Activated naive CD8-positive, alpha-beta T cell treated with anti-CD3 and anti-CD28 coated beads for 36 hours (primary cell): Measurements from ENCODE around the gene CDC25C. TPM values are rescaled to one million over a fixed set of nuclear protein-coding genes. Genes with fewer than 3 reads are reported as not detected.

ENCODE experiments used
- DNase-seq: peaks from one replicate; pipeline ENCODE4 v3.0.0; 2021
- H3K27ac Mint-ChIP-seq: one replicate; pipeline ENCODE4 v1.8.0; 2022; ENCODE audit warnings: mild to moderate bottlenecking, moderate library complexity, mixed read lengths
- H3K27me3 Mint-ChIP-seq: one replicate; pipeline ENCODE4 v1.8.0; 2022; ENCODE audit warnings: mild to moderate bottlenecking, mixed read lengths
- H3K36me3 Mint-ChIP-seq: one replicate; pipeline ENCODE4 v1.8.0; 2021; ENCODE audit warnings: mild to moderate bottlenecking, mixed read lengths
- H3K4me1 Mint-ChIP-seq: one replicate; pipeline ENCODE4 v1.8.0; 2021; ENCODE audit warnings: mixed read lengths
- H3K4me3 Mint-ChIP-seq: one replicate; pipeline ENCODE4 v1.8.0; 2022; ENCODE audit warnings: mild to moderate bottlenecking, moderate library complexity, mixed read lengths
- H3K9me3 Mint-ChIP-seq: one replicate; pipeline ENCODE4 v1.8.0; 2022; ENCODE audit warnings: mixed read lengths
- total RNA-seq, 2 experiments: library from RNA; stranded (reverse); gene quantifications; one replicate each; pipeline ENCODE4 v1.2.3, GENCODE V29; 2021

The CDC25C gene
- 1 to 10 TPM; 8.4 to 8.7 TPM for total RNA-seq

- Mint-ChIP-seq H3K9me3 (no peaks in the 10 kb centered on the region), H3K4me1 (peaks cover 13% of the 10 kb centered on the region), H3K36me3 (no peaks in the 10 kb centered on the region), H3K4me3 (peak within 1 kb of the TSS; percentile 96), H3K27ac (peak within 1 kb of the TSS; percentile 81), H3K27me3 (no peaks in the 10 kb centered on the region)
- DNase-seq = peak; percentile 97
Observed at GRCh38 chr5:138331449-138332368, at the start of gene CDC25C. TSS of gene CDC25C (minus strand) at chr5:138331804. CDS start at chr5:138331180, 624 bp downstream.

- no peak for DNase-seq
- H3K27me3 Mint-ChIP-seq = no peaks in the 10 kb centered on the region
- H3K27ac Mint-ChIP-seq = no peak overlapping the region
- peaks cover 24% of the 10 kb centered on the region for H3K4me1 Mint-ChIP-seq
- H3K4me3 Mint-ChIP-seq = no peak overlapping the region
- H3K9me3 Mint-ChIP-seq = no peaks in the 10 kb centered on the region
- H3K36me3 Mint-ChIP-seq = no peaks in the 10 kb centered on the region
Observed at GRCh38 chr5:138372653-138373052, 41.0 kb upstream of the CDC25C start.

GRCh38 chr5:138372225-138372624 is 40.6 kb upstream of the CDC25C start:
- Mint-ChIP-seq H3K27ac (no peak overlapping the region), H3K9me3 (no peaks in the 10 kb centered on the region), H3K27me3 (no peaks in the 10 kb centered on the region), H3K4me3 (no peak overlapping the region), H3K36me3 (no peaks in the 10 kb centered on the region), H3K4me1 (peaks cover 24% of the 10 kb centered on the region)
- no peak for DNase-seq

- no peak overlapping the region for H3K27ac Mint-ChIP-seq
- H3K27me3 Mint-ChIP-seq = no peaks in the 10 kb centered on the region
- no peaks in the 10 kb centered on the region for H3K36me3 Mint-ChIP-seq
- peaks cover 31% of the 10 kb centered on the region for H3K4me1 Mint-ChIP-seq
- no peak overlapping the region for H3K4me3 Mint-ChIP-seq
- no peak for DNase-seq
- no peaks in the 10 kb centered on the region for H3K9me3 Mint-ChIP-seq
Observed at GRCh38 chr5:138371454-138371853, 39.9 kb upstream of the CDC25C start.

- H3K36me3 Mint-ChIP-seq = no peaks in the 10 kb centered on the region
- H3K27me3 Mint-ChIP-seq = no peaks in the 10 kb centered on the region
- H3K4me3 Mint-ChIP-seq = no peak overlapping the region
- no peak for DNase-seq
- H3K4me1 Mint-ChIP-seq = peaks cover 31% of the 10 kb centered on the region
- H3K27ac Mint-ChIP-seq = no peak overlapping the region
- no peaks in the 10 kb centered on the region for H3K9me3 Mint-ChIP-seq
Observed at GRCh38 chr5:138370537-138370936, 38.9 kb upstream of the CDC25C start.

- H3K9me3 Mint-ChIP-seq = no peaks in the 10 kb centered on the region
- peak overlapping the region; percentile 4 for H3K27ac Mint-ChIP-seq
- H3K27me3 Mint-ChIP-seq = no peaks in the 10 kb centered on the region
- peaks cover 31% of the 10 kb centered on the region for H3K4me1 Mint-ChIP-seq
- DNase-seq = no peak
- no peaks in the 10 kb centered on the region for H3K36me3 Mint-ChIP-seq
- H3K4me3 Mint-ChIP-seq = no peak overlapping the region
Observed at GRCh38 chr5:138369706-138370105, 38.1 kb upstream of the CDC25C start.

- H3K4me1 Mint-ChIP-seq = peaks cover 33% of the 10 kb centered on the region
- H3K27ac Mint-ChIP-seq = no peak overlapping the region
- no peaks in the 10 kb centered on the region for H3K9me3 Mint-ChIP-seq
- H3K36me3 Mint-ChIP-seq = no peaks in the 10 kb centered on the region
- no peak overlapping the region for H3K4me3 Mint-ChIP-seq
- no peak for DNase-seq
- H3K27me3 Mint-ChIP-seq = no peaks in the 10 kb centered on the region
Observed at GRCh38 chr5:138369261-138369660, 37.7 kb upstream of the CDC25C start.

GRCh38 chr5:138366632-138367382 is 35.2 kb upstream of the CDC25C start:
- Mint-ChIP-seq H3K9me3 (no peaks in the 10 kb centered on the region), H3K27ac (no peak overlapping the region), H3K4me1 (peaks cover 35% of the 10 kb centered on the region), H3K27me3 (no peaks in the 10 kb centered on the region), H3K4me3 (no peak overlapping the region), H3K36me3 (no peaks in the 10 kb centered on the region)
- DNase-seq = no peak

- H3K4me1 Mint-ChIP-seq = peaks cover 45% of the 10 kb centered on the region
- peaks cover 3% of the 10 kb centered on the region for H3K36me3 Mint-ChIP-seq
- no peak for DNase-seq
- no peak overlapping the region for H3K4me3 Mint-ChIP-seq
- H3K9me3 Mint-ChIP-seq = no peaks in the 10 kb centered on the region
- H3K27ac Mint-ChIP-seq = no peak overlapping the region
- no peaks in the 10 kb centered on the region for H3K27me3 Mint-ChIP-seq
Observed at GRCh38 chr5:138364576-138364975, 33.0 kb upstream of the CDC25C start.

- no peak overlapping the region for H3K27ac Mint-ChIP-seq
Observed at GRCh38 chr5:138360941-138361452, 29.4 kb upstream of the CDC25C start.

GRCh38 chr5:138359621-138360020 is 28.0 kb upstream of the CDC25C start:
- no peaks in the 10 kb centered on the region for H3K9me3 Mint-ChIP-seq
- no peak overlapping the region for H3K4me3 Mint-ChIP-seq
- H3K27ac Mint-ChIP-seq = no peak overlapping the region
- DNase-seq = no peak
- H3K36me3 Mint-ChIP-seq = peaks cover 9% of the 10 kb centered on the region
- peaks cover 45% of the 10 kb centered on the region for H3K4me1 Mint-ChIP-seq
- H3K27me3 Mint-ChIP-seq = no peaks in the 10 kb centered on the region

More at GRCh38 chr5:138360941-138361452, 29.4 kb upstream of the CDC25C start:
- H3K27me3 Mint-ChIP-seq = no peaks in the 10 kb centered on the region
- no peak overlapping the region for H3K4me3 Mint-ChIP-seq
- peaks cover 31% of the 10 kb centered on the region for H3K4me1 Mint-ChIP-seq
- no peaks in the 10 kb centered on the region for H3K9me3 Mint-ChIP-seq
- DNase-seq = no peak
- peaks cover 9% of the 10 kb centered on the region for H3K36me3 Mint-ChIP-seq

GRCh38 chr5:138354926-138355378 is 23.3 kb upstream of the CDC25C start:
- Mint-ChIP-seq H3K4me3 (peak overlapping the region; percentile 99), H3K4me1 (peaks cover 50% of the 10 kb centered on the region), H3K36me3 (peaks cover 17% of the 10 kb centered on the region), H3K9me3 (peaks cover 6% of the 10 kb centered on the region), H3K27ac (peak overlapping the region; percentile 67), H3K27me3 (no peaks in the 10 kb centered on the region)
- peak; percentile 56 for DNase-seq

GRCh38 chr5:138354387-138354786 is 22.8 kb upstream of the CDC25C start:
- Mint-ChIP-seq H3K4me3 (peak overlapping the region; percentile 99), H3K4me1 (peaks cover 45% of the 10 kb centered on the region), H3K9me3 (peaks cover 6% of the 10 kb centered on the region), H3K27ac (peak overlapping the region; percentile 94), H3K27me3 (no peaks in the 10 kb centered on the region), H3K36me3 (peaks cover 15% of the 10 kb centered on the region)
- no peak for DNase-seq

GRCh38 chr5:138353560-138354080 is 22.0 kb upstream of the CDC25C start:
- peak overlapping the region; percentile 94 for H3K27ac Mint-ChIP-seq
- no peaks in the 10 kb centered on the region for H3K27me3 Mint-ChIP-seq
- H3K4me1 Mint-ChIP-seq = peaks cover 45% of the 10 kb centered on the region
- DNase-seq = no peak
- peaks cover 15% of the 10 kb centered on the region for H3K36me3 Mint-ChIP-seq
- peak overlapping the region; percentile 99 for H3K4me3 Mint-ChIP-seq
- H3K9me3 Mint-ChIP-seq = peaks cover 6% of the 10 kb centered on the region
